Measurements from ENCODE around the gene MLNR.

DNA sequence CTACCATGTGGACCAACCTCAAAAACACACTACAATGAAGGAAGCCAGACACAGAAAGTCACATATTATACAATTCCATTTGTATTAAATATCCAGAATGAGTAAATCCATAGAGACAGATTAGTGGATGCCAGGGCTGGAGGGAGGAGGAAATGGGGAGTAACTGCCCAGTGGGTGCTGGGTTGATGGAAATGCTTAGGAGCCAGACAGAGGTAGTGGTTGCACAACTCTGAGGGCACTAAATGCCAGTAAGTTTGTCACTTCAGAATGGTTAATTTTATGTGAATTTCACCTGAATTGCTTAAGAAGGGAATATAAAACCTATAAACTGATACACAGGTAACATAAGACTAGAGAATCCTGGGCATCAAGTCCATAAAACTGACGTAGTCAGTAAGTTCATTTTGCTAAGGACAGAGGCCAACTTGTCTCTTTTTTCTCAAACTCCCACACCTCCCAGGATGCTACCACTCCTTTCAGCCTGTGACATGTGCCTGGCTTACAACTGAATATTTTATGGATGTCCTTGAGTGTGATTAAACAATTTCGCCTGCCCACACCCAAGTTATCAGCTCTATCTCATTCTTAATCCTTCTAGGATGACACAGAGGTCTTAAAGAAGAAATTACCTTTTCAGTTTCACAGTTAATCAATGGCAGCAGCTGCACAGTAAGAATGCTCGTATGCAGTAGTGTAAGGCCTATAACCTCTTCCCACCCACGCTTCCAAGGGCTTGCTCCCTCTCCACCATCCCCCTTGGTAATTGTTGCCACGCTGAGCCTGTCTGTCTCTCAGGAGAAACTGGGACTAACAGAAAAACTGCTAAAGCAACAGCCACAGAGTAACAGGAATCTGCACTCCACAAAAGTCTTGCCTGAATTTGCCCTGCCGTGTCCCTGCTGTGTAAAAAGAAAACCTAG lies 5.9 kb upstream of the MLNR start:
- TF ChIP-seq, protein P1, sequence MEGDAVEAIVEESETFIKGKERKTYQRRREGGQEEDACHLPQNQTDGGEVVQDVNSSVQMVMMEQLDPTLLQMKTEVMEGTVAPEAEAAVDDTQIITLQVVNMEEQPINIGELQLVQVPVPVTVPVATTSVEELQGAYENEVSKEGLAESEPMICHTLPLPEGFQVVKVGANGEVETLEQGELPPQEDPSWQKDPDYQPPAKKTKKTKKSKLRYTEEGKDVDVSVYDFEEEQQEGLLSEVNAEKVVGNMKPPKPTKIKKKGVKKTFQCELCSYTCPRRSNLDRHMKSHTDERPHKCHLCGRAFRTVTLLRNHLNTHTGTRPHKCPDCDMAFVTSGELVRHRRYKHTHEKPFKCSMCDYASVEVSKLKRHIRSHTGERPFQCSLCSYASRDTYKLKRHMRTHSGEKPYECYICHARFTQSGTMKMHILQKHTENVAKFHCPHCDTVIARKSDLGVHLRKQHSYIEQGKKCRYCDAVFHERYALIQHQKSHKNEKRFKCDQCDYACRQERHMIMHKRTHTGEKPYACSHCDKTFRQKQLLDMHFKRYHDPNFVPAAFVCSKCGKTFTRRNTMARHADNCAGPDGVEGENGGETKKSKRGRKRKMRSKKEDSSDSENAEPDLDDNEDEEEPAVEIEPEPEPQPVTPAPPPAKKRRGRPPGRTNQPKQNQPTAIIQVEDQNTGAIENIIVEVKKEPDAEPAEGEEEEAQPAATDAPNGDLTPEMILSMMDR (conservative IDR thresholded peaks at IDR 0.05; ENCODE audit: low read length): no peak
- no peak for TF ChIP-seq EZH2phosphoT487 (IDR thresholded peaks at IDR 0.05; ENCODE audit: borderline replicate concordance, low read depth, low read length)

All from OCI-LY7 (cell line).